GM12801 (cell line): Measurements from ENCODE around the gene C1orf167.

Experiments used
- TF ChIP-seq, protein P1 (sequence below): IDR thresholded peaks from one replicate; pipeline ENCODE4 v1.5.1; 2011; ENCODE audit warnings: control low read depth; ENCODE audit not compliant: insufficient read length; ENCODE audit errors: extremely low read depth

Gene C1orf167

DNA sequence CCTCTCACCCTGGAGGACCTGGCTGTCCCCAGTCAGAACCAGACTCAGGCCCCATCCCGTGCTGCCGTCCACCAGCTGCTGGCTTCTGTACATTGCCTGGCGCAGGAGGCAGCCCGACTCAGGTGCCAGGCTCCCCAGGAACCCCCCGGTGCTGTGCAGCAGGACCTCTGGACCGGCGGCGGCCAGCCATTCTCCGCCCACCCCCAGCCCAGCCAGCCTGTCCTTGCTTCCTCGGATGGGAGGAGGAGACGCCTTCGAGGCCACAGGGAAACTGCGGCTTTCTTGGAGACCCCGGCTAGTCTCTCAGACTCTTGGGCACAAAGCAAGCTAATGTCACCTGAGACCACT is 4.4 kb downstream of the C1orf167 start:
- TF ChIP-seq, protein P1, sequence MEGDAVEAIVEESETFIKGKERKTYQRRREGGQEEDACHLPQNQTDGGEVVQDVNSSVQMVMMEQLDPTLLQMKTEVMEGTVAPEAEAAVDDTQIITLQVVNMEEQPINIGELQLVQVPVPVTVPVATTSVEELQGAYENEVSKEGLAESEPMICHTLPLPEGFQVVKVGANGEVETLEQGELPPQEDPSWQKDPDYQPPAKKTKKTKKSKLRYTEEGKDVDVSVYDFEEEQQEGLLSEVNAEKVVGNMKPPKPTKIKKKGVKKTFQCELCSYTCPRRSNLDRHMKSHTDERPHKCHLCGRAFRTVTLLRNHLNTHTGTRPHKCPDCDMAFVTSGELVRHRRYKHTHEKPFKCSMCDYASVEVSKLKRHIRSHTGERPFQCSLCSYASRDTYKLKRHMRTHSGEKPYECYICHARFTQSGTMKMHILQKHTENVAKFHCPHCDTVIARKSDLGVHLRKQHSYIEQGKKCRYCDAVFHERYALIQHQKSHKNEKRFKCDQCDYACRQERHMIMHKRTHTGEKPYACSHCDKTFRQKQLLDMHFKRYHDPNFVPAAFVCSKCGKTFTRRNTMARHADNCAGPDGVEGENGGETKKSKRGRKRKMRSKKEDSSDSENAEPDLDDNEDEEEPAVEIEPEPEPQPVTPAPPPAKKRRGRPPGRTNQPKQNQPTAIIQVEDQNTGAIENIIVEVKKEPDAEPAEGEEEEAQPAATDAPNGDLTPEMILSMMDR = no peak

DNA sequence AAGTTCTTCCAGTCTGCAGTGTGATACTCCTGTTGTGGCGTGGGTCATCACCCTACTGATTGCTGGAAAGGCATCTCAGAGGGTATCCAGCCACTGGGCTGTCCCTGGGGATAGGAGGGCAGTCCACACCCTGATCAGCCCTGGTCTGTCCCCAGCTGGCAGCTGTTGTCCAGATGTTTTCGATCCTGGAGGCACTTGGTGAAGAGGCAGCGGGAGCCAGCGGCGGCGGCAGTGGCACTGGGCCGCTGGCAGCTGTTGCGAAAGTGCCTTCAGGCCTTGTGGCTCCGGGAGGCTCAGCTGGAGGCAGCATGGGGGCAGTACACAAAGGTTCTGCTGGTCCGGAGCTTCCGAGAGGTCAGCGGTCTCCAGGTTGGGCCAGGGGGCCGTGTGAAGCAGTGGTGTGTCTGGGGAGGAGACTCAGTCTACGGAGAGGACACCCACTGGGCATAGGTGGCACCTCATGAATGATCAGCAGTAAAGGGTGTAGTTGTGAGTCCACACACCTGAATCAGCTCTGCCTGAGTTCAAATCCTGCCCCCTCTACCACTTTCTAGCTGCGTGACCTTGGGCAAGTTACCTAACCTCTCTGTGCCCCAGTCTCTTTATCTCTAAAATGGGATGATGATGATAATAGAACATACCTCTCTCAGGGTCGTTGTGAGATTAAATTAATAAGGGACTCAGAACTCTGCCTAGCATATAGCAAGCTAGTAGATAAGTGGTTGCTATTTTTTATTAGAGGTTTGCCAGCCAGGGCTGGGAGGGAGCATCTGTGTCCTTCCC is 6.1 kb downstream of the C1orf167 start:
- TF ChIP-seq, protein P1 = no peak

DNA sequence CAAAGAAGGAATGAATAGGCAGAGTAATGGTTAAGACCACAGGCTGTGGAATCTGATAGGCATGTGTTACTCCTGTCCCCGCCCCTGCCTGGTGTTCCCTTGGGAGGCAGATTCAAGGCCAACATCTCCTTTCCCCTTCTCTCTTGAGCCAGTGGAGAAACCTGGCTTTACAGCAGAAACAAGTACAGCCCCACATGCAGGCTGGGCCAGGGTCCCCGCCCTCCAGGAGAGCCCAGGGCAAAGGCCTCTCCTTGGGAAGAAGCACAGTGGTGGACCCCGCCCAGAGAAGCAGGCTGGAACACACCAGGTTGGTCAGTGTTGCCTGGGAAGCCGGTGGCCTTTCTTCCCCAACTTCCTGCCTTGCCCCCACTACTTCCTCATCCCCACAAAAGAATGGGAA is 6.8 kb downstream of the C1orf167 start:
- TF ChIP-seq, protein P1 = no peak

DNA sequence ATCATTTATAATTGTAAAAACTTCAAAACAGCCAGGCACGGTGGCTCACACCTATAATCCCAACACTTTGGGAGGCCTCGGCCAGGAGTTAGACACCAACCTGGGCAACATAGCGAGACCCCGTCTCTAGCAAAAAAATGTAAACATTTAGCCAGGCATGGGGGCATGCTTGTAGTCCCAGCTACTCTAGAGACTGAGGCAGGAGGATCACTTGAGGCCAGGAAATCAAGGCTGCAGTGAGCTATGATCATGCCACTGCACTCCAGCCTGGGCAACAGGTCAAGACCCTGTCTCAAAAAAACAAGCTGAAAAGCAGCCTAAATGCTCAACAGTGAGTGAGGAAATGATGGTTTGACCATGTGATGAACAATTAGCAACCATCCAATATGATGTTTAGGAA is 7.3 kb downstream of the C1orf167 start:
- TF ChIP-seq, protein P1 = no peak

DNA sequence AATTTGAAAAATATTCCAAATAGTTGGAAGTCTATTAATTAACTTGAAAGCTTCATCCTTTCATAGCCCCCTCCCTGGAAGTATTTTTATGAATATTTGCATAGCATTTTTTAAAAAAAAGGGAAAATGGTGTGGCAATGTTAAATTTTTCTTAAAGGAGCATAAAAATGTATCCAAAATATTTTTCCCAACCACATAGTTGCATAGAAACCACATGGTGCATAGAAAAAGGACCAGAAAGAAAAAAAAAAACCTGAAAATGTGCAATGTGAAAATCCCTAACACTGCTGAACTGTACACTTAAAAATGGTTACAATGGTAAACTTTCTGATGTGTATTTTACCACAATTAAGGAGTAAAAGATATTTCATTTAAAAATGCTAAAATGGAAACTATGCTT is 8.0 kb downstream of the C1orf167 start:
- TF ChIP-seq, protein P1 = no peak

DNA sequence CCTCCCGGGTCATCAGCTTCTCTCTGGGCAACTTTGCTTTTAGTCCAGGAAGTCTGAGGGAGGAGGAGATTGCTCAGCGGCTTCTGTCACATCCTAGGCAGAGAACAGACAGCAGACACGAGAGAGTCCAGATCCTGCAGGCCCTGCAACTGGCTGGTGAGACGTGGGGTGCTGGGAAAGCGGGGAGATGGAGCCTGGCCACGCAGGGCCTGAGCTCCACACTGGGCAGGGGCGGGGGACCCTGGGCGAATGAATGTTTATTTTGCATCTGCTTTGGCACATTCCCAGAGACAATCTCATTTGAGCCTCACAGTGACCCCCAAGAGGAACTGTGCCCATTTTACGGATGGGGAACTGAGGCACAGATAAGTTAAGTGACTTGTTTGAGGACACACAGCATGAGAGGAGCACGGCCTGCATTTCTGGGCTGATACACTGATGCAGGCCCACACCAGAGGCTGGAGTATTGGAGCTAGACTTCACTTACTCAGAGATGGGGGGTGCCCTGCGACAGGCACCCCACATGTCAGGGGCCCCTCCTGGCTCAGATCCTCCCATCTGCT is 9.6 kb downstream of the C1orf167 start:
- TF ChIP-seq, protein P1 = no peak

DNA sequence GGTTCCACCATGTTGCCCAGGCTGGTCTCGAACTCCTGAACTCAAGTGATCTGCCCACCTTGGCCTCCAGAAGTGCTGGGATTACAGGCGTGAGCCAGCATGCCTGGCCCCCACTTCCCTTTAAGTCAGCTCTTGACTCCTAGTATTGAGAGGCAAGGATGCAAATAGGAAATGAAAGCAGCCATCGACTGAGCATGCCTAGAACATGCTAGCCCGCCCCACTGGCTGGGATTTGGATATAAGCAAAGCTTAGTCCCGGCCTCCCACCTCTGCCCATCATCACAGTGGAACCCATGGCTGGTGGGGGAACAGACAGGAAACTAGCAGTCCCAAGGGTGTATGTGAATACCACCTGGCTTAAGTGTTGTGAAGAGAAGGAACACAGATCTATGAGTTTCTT is 10.5 kb downstream of the C1orf167 start:
- TF ChIP-seq, protein P1 = no peak
